Parathyroid adenoma (tissue), 2 donors: ENCODE measurements around the gene TRIM65.

ENCODE experiments used
- H2AFZ ChIP-seq: fragments of 300-600 bp; sonication (generic); one replicate; pipeline ENCODE4 v1.7.0; 2017; ENCODE audit warnings: antibody characterized with exemption, mild to moderate bottlenecking
- H3K27ac ChIP-seq: fragments of 300-600 bp; sonication (generic); one replicate; pipeline ENCODE4 v1.7.0; 2017
- H3K27me3 ChIP-seq: fragments of 300-600 bp; sonication (generic); one replicate; pipeline ENCODE4 v1.7.0; 2017; ENCODE audit warnings: low read length; ENCODE audit not compliant: control insufficient read depth, insufficient read depth
- H3K36me3 ChIP-seq: fragments of 300-600 bp; sonication (generic); one replicate; pipeline ENCODE4 v1.7.0; 2017; ENCODE audit warnings: low read length; ENCODE audit not compliant: control insufficient read depth, insufficient read depth
- H3K4me1 ChIP-seq: fragments of 300-600 bp; sonication (generic); one replicate; pipeline ENCODE4 v1.7.0; 2017; ENCODE audit warnings: control low read depth
- H3K4me2 ChIP-seq: fragments of 300-600 bp; sonication (generic); one replicate; pipeline ENCODE4 v1.7.0; 2017; ENCODE audit warnings: low read length
- H3K4me3 ChIP-seq: fragments of 300-600 bp; sonication (generic); one replicate; pipeline ENCODE4 v1.7.0; 2017; ENCODE audit warnings: low read depth, low read length
- H3K79me2 ChIP-seq: fragments of 300-600 bp; sonication (generic); one replicate; pipeline ENCODE4 v1.7.0; 2017; ENCODE audit warnings: control low read depth
- H3K9ac ChIP-seq: fragments of 300-600 bp; sonication (generic); one replicate; pipeline ENCODE4 v1.7.0; 2017; ENCODE audit warnings: mild to moderate bottlenecking
- H3K9me3 ChIP-seq: fragments of 300-600 bp; sonication (generic); one replicate; pipeline ENCODE4 v1.7.0; 2017; ENCODE audit warnings: low read length; ENCODE audit not compliant: control insufficient read depth
- CTCF ChIP-seq: fragments of 300-600 bp; sonication (generic); IDR thresholded peaks from one replicate; pipeline ENCODE4 v1.7.0; 2017; ENCODE audit warnings: antibody characterized with exemption, mild to moderate bottlenecking
- donor health status: primary hyperparathyroidism.

TRIM65 gene

GRCh38 chr17:75925103-75925502, 28.4 kb upstream of the TRIM65 start:
- Histone ChIP-seq H3K27ac (no peak overlapping the region), H3K4me3 (no peak overlapping the region)
- no peak for TF ChIP-seq CTCF

GRCh38 chr17:75922963-75923874, 26.5 kb upstream of the TRIM65 start:
- H3K27me3 ChIP-seq = no peaks in the 10 kb centered on the region
- H3K4me2 ChIP-seq = no peak overlapping the region
- no peak overlapping the region for H3K27ac ChIP-seq
- H3K9me3 ChIP-seq = no peaks in the 10 kb centered on the region
- no peak overlapping the region for H3K4me3 ChIP-seq
- no peak for TF ChIP-seq CTCF
- H3K36me3 ChIP-seq = no peaks in the 10 kb centered on the region
- no peaks in the 10 kb centered on the region for H3K4me1 ChIP-seq
- no peaks in the 10 kb centered on the region for H3K79me2 ChIP-seq
- no peak overlapping the region for H2AFZ ChIP-seq
- H3K9ac ChIP-seq = no peak overlapping the region

More at GRCh38 chr17:75925103-75925502, 28.4 kb upstream of the TRIM65 start:
- Histone ChIP-seq H3K4me2 (no peak overlapping the region), H3K36me3 (no peaks in the 10 kb centered on the region), H3K9ac (no peak overlapping the region), H2AFZ (no peak overlapping the region), H3K79me2 (no peaks in the 10 kb centered on the region), H3K27me3 (no peaks in the 10 kb centered on the region), H3K4me1 (no peaks in the 10 kb centered on the region), H3K9me3 (no peaks in the 10 kb centered on the region)

DNA sequence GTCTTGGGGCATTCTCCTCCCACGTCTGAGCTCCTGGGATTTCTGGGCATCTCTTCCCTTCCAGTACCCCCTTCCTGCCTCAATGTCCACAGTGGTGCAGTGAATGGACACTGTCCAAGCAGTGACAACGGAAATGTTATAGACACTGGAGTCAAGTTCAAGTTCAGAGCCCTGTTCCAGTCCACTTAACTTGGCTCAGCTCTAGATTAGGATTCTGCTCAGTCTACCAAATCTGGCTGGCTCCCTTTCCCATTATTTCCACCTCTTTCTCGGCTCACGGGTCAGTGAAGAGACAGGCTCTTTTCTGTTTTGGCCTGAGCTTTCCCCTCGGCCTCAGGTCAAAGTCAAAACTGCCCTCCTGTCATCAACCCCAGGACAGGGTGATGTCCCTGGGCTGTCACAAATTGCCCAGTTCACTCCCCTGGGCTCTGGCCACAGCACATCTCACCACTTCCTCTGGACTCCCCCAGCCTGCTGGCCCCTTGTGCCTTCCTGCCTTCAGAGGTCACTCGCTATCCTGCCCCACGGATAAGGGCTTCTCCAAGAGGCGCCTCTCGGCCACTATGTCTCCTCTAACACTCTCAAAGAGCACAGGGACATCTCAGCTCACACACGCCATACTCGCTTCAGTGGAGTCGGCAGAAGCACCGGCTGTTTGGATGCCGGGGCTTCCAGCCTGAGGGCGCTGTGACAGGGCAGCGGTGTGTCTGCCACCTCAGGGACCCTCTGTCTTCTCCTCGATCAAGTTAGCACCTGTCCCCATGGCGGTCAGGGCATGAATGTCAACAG, 25.6 kb upstream of the TRIM65 start:
- H3K27ac ChIP-seq = no peak overlapping the region
- no peaks in the 10 kb centered on the region for H3K36me3 ChIP-seq
- H2AFZ ChIP-seq = no peak overlapping the region
- TF ChIP-seq CTCF = no peak
- no peaks in the 10 kb centered on the region for H3K4me1 ChIP-seq
- no peak overlapping the region for H3K4me2 ChIP-seq
- H3K9ac ChIP-seq = no peak overlapping the region
- no peaks in the 10 kb centered on the region for H3K79me2 ChIP-seq
- no peak overlapping the region for H3K4me3 ChIP-seq
- no peaks in the 10 kb centered on the region for H3K9me3 ChIP-seq
- H3K27me3 ChIP-seq = no peaks in the 10 kb centered on the region

DNA sequence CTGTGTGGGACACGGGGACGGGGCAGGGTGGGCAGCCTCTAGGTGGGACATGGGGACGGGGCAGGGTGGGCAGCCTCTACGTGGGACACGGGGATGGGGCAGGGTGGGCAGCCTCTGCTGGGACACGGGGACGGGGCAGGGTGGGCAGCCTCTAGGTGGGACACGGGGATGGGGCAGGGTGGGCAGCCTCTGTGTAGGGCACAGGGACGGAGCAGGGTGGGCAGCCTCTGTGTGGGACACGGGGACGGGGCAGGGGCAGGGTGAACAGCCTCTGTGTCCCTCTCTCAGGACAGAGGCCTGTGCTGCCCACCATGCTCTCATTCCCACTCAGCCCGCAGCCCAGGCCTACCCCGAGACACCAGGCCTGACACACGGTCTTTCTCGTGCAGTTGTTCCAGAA, 24.8 kb upstream of the TRIM65 start:
- Histone ChIP-seq H3K79me2 (no peaks in the 10 kb centered on the region), H3K9ac (no peak overlapping the region), H2AFZ (no peak overlapping the region), H3K4me3 (no peak overlapping the region), H3K27me3 (no peaks in the 10 kb centered on the region), H3K4me2 (no peak overlapping the region), H3K9me3 (no peaks in the 10 kb centered on the region), H3K4me1 (no peaks in the 10 kb centered on the region), H3K27ac (no peak overlapping the region), H3K36me3 (no peaks in the 10 kb centered on the region)
- no peak for TF ChIP-seq CTCF
